K562 (cell line): ENCODE results near the gene CYS1. TPM values are rescaled to one million over a fixed set of nuclear protein-coding genes. Genes with fewer than 3 reads are reported as not detected.

Experiments used
- ATAC-seq: fragments of 200-7000 bp; cut with Tn5 transposase; 3 replicates; pipeline ENCODE4 v1.9.1; 2020; ENCODE audit warnings: moderate library complexity
- BruUV-seq: library from RNA; stranded (reverse); fragments of 400-500 nt; replicated peaks from 2 replicates; lab custom pipeline; 2021; lab: Mats Ljungman, UMichigan
- CTCF ChIA-PET: fragments of 300-600 bp; formaldehyde crosslinking; extraction: SDS; loops from one replicate; lab custom pipeline; 2021; ENCODE audit warnings: low intra/inter-chr PET ratio; lab: Yijun Ruan, JAX
- POLR2A ChIA-PET: fragments of 300-600, 350-650 bp; sonication (Branson Sonifier 250); formaldehyde crosslinking; extraction: SDS; loops from one replicate; lab custom pipeline; 2021; ENCODE audit warnings: antibody characterized with exemption, inconsistent platforms; lab: Yijun Ruan, JAX
- DNase-seq, 4 experiments: peaks; one replicate each; pipeline versions ENCODE4 v3.0.0 to v3.0.0-alpha.2; 2011 to 2018; ENCODE audit warnings: low spot score in 3 of 4, mixed read lengths in 3 of 4; ENCODE audit errors: extremely low read depth in 1 of 4
- FAIRE-seq: peaks from 2 replicates; lab custom pipeline; 2011; peaks lifted over from hg19 to GRCh38; lab: Jason Lieb, UNC
- H2AFZ ChIP-seq: 2 replicates; pipeline ENCODE4 v1.6.0; 2011; ENCODE audit warnings: low read depth, low read length, control low read depth, inconsistent platforms
- H3K27ac ChIP-seq: fragments of 200-600 bp; 3 replicates; pipeline ENCODE4 v1.8.0; 2011; ENCODE audit warnings: low read depth, mild to moderate bottlenecking, control low read depth, inconsistent platforms, low read length, moderate library complexity, mixed read lengths; ENCODE audit errors: extremely low read depth
- H3K27me3 ChIP-seq, 2 experiments: fragments of 300-600 bp in 1 of 2; 2 replicates in 1 of 2; 3 replicates in 1 of 2; pipeline versions ENCODE4 v1.6.0 to v1.8.0; 2011; ENCODE audit warnings: inconsistent platforms in 2 of 2, low read length in 2 of 2, mild to moderate bottlenecking in 1 of 2, mixed read lengths in 1 of 2, moderate library complexity in 1 of 2; ENCODE audit not compliant: control insufficient read depth in 2 of 2, insufficient read depth in 2 of 2
- H3K36me3 ChIP-seq: fragments of 300-600 bp; 3 replicates; pipeline ENCODE4 v1.8.0; 2011; ENCODE audit warnings: mild to moderate bottlenecking, low read length, inconsistent platforms; ENCODE audit not compliant: control insufficient read depth, insufficient read depth
- H3K4me1 ChIP-seq, 2 experiments: fragments of 200-600 bp in 1 of 2; replicated peaks in 1 of 2; 2 replicates in 1 of 2; 3 replicates in 1 of 2; pipeline versions ENCODE4 v1.5.1 to v1.8.0; 2011; ENCODE audit warnings: inconsistent platforms in 2 of 2, low read length in 2 of 2, mild to moderate bottlenecking in 1 of 2, mixed read lengths in 1 of 2, moderate library complexity in 1 of 2; ENCODE audit not compliant: control insufficient read depth in 2 of 2, insufficient read depth in 2 of 2
- H3K4me2 ChIP-seq: 2 replicates; pipeline ENCODE4 v1.6.1; 2011; ENCODE audit warnings: low read length, control low read depth, inconsistent platforms, mixed read lengths; ENCODE audit not compliant: insufficient read depth
- H3K4me3 ChIP-seq: fragments of 200-600 bp; sonication (generic), shearing (Covaris generic); 2 replicates; pipeline ENCODE4 v1.5.1; 2016; ENCODE audit warnings: control low read depth, inconsistent platforms
- H3K79me2 ChIP-seq: fragments of 200-600 bp; 3 replicates; pipeline ENCODE4 v1.8.0; 2011; ENCODE audit warnings: low read length, inconsistent platforms; ENCODE audit not compliant: control insufficient read depth, insufficient read depth
- H3K9ac ChIP-seq, 2 experiments: 2 replicates each; pipeline versions ENCODE4 v1.6.0 to v1.6.1; 2011; ENCODE audit warnings: low read depth in 2 of 2, low read length in 2 of 2, control low read depth in 1 of 2, inconsistent platforms in 1 of 2, mild to moderate bottlenecking in 1 of 2, mixed read lengths in 1 of 2; ENCODE audit not compliant: insufficient read depth in 1 of 2
- H3K9me1 ChIP-seq: one replicate; pipeline ENCODE4 v1.6.0; 2011; ENCODE audit warnings: inconsistent platforms, mild to moderate bottlenecking, low read length, moderate library complexity; ENCODE audit not compliant: control insufficient read depth, insufficient read depth
- H3K9me3 ChIP-seq: replicated peaks from 2 replicates; pipeline ENCODE4 v1.5.1; 2011; ENCODE audit warnings: low read depth, low read length, inconsistent platforms; ENCODE audit not compliant: control insufficient read depth, insufficient read depth
- H4K20me1 ChIP-seq: replicated peaks from 2 replicates; pipeline ENCODE4 v1.6.1; 2011; ENCODE audit warnings: low read length, inconsistent platforms, mixed read lengths; ENCODE audit not compliant: control insufficient read depth, insufficient read depth
- GABPB1 ChIP-seq: sonication (generic); formaldehyde crosslinking; IDR thresholded peaks from 2 replicates; pipeline ENCODE4 v1.8.0; 2022; ENCODE audit warnings: mild to moderate bottlenecking, missing genetic modification reagents
- MLX ChIP-seq, 2 experiments: fragments of 450-650 bp in 1 of 2; sonication (generic) in 1 of 2; formaldehyde crosslinking; conservative IDR thresholded peaks; 2 replicates each; pipeline versions ENCODE4 v1.4.0 to v1.8.1; 2020 to 2022; ENCODE audit warnings: mild to moderate bottlenecking in 1 of 2, missing genetic modification reagents in 1 of 2
- POLR2AphosphoS2 ChIP-seq: IDR thresholded peaks from 2 replicates; pipeline ENCODE4 v1.6.1; 2012; ENCODE audit warnings: low read length, improper control_type of control experiment
- RCOR1 ChIP-seq, 2 experiments: IDR thresholded peaks; 2 replicates each; pipeline ENCODE4 v1.6.1; 2012; ENCODE audit warnings: low read depth in 2 of 2, low read length in 2 of 2, borderline replicate concordance in 1 of 2, improper control_type of control experiment in 1 of 2
- SAP30 ChIP-seq: fragments of 200-600 bp; sonication (generic); IDR thresholded peaks from 2 replicates; pipeline ENCODE4 v1.6.1; 2012; ENCODE audit warnings: borderline replicate concordance, low read depth, mild to moderate bottlenecking, moderate library complexity, low read length, control low read depth, inconsistent platforms; ENCODE audit not compliant: insufficient read depth, poor library complexity, severe bottlenecking
- SFPQ ChIP-seq: fragments of 200-400 bp; formaldehyde crosslinking; IDR thresholded peaks from 2 replicates; pipeline ENCODE4 v1.6.1; 2017; ENCODE audit warnings: mild to moderate bottlenecking, low read depth, low read length, moderate library complexity
- SP1 ChIP-seq: sonication (generic); formaldehyde crosslinking; IDR thresholded peaks from 2 replicates; pipeline ENCODE4 v1.8.1; 2022; ENCODE audit warnings: mild to moderate bottlenecking, missing genetic modification reagents
- SREBF2 ChIP-seq: sonication (generic); formaldehyde crosslinking; IDR thresholded peaks from 2 replicates; pipeline ENCODE4 v1.4.0; 2020; ENCODE audit warnings: mild to moderate bottlenecking, missing genetic modification reagents
- XRCC4 ChIP-seq: IDR thresholded peaks from one replicate; pipeline ENCODE4 v1.6.1; 2011; ENCODE audit not compliant: insufficient read depth, insufficient read length; ENCODE audit errors: extremely low read depth
- ZBTB1 ChIP-seq: sonication (generic); formaldehyde crosslinking; IDR thresholded peaks from 2 replicates; pipeline ENCODE4 v1.8.1; 2023; ENCODE audit warnings: missing genetic modification reagents, low read depth, mild to moderate bottlenecking, borderline replicate concordance
- WGBS: fragments of 100-300 bp; shearing (Covaris generic); methylation state at CpG from one replicate; pipeline ENCODE4 v1.1.6; 2016; ENCODE audit warnings: low coverage, mixed read lengths; ENCODE audit not compliant: insufficient coverage; ENCODE audit errors: missing lambda C conversion rate; 5-methylcytosine and 5-hydroxymethylcytosine counted together
- in situ Hi-C: fragments of 300-500 bp; cut with MboI; formaldehyde crosslinking; loops from 4 replicates; pipeline ENCODE4 v1.15.0; 2018; ENCODE audit warnings: inconsistent platforms, mixed read lengths
- intact Hi-C: fragments of 100-400 bp; cut with micrococcal nuclease; formaldehyde crosslinking; loops from 2 replicates; pipeline ENCODE4 v1.14.2; 2022
- polyA plus RNA-seq, 8 experiments: library from polyadenylated mRNA; depleted of rRNA in 4 of 8; stranded (reverse) in 5 of 8; unstranded in 3 of 8; fragments of >200 nt; fragmentation: Nextera tagmentation in 2 of 8; fragmentation: Illumina TruSeq in 1 of 8; extraction: Ambion mirVana in 2 of 8; extraction: Trizol in 1 of 8; gene quantifications; 2 replicates each; pipeline versions ENCODE4 v1.2.1 to v1.2.3, GENCODE V29; 2011 to 2014; ENCODE audit warnings: inconsistent platforms in 1 of 8, missing spikeins in 1 of 8
- total RNA-seq, 7 experiments: library from RNA; depleted of rRNA in 6 of 7; stranded (reverse); fragments of >200 nt in 6 of 7; fragmentation: Illumina TruSeq in 2 of 7; extraction: Trizol in 2 of 7; gene quantifications; 2 replicates each; pipeline versions ENCODE4 v1.2.1 to v1.2.3, GENCODE V29; 2011 to 2021; ENCODE audit warnings: low replicate concordance in 1 of 7

The CYS1 gene
- total and polyA plus RNA-seq, 9 of the 15 experiments (the other 6 are each of a cell fraction or from before 2014, with no cell fraction given): 0.11 to 0.13 TPM; not detected in 7

GRCh38 chr2:10095175-10095574, 15.0 kb upstream of the CYS1 start:
- no peak for DNase-seq
- ChIA-PET POLR2A (interaction anchor here (0.6 to 1.4 kb wide), 4 partner anchors 8 to 24 kb away, joined by 3 to 5 read pairs (median 4); no protein-coding TSS in a partner anchor), CTCF (no interaction called here)
- Histone ChIP-seq H3K4me3 (no peak overlapping the region), H3K27ac (no peak overlapping the region), H3K9me1 (no peaks in the 10 kb centered on the region), H3K79me2 (no peaks in the 10 kb centered on the region), H3K9me3 (no peaks in the 10 kb centered on the region), H3K4me1 (peaks cover 2 to 21% of the 10 kb centered on the region in 2 experiments; a peak in 3 of 5 replicates), H4K20me1 (no peaks in the 10 kb centered on the region), H3K9ac (peak overlapping the region in 1 of 2 experiments; percentile 41; a peak in 1 of 4 replicates), H2AFZ (no peak overlapping the region), H3K4me2 (no peak overlapping the region), H3K36me3 (no peaks in the 10 kb centered on the region), H3K27me3 (peaks cover 8 to 22% of the 10 kb centered on the region in 2 experiments; a peak in 4 of 5 replicates)
- intact Hi-C loops (no loop called here), in situ Hi-C loops (no loop called here)
- WGBS: 20% methylated on average over 9 of the region's 9 CpGs
- no peak for ATAC-seq
- no peak for FAIRE-seq
- no TSS peak for BruUV-seq
- no peak for TF ChIP-seq RCOR1 (IDR thresholded peaks at IDR 0.05; ENCODE audit: borderline replicate concordance in 1 of 2, low read depth in 2 of 2, low read length in 2 of 2)
- no peak for TF ChIP-seq SFPQ
- TF ChIP-seq SREBF2: no peak
- TF ChIP-seq ZBTB1: no peak
- TF ChIP-seq XRCC4: no peak
- TF ChIP-seq SP1 (CRISPR knock-in tag): no peak
- TF ChIP-seq SAP30: no peak
- no peak for TF ChIP-seq GABPB1
- no peak for TF ChIP-seq POLR2AphosphoS2
- no peak for TF ChIP-seq MLX (CRISPR knock-in tag; conservative IDR thresholded peaks at IDR 0.05)
